Measurements from ENCODE around the gene CABP7. TPM values are rescaled to one million over a fixed set of nuclear protein-coding genes. Genes with fewer than 3 reads are reported as not detected.

The CABP7 gene
- total and polyA plus RNA-seq, 3 experiments from 2014 or later = 0.07 TPM; not detected in 2

- no peaks in the 10 kb centered on the region for H3K36me3 ChIP-seq (ENCODE audit: insufficient read depth, low read length)
- H3K4me3 Mint-ChIP-seq = no peak overlapping the region
- ChIA-PET CTCF (no interaction called here), POLR2A (no interaction called here)
- no peaks in the 10 kb centered on the region for H3K27me3 ChIP-seq (ENCODE audit: insufficient read depth, low read length, poor library complexity, severe bottlenecking)
- H3K27ac ChIP-seq (ENCODE audit: low read depth, low read length) = no peak overlapping the region
- no peaks in the 10 kb centered on the region for H3K27me3 Mint-ChIP-seq
- no peaks in the 10 kb centered on the region for H3K4me1 ChIP-seq (ENCODE audit: insufficient read depth, low read length)
- no peaks in the 10 kb centered on the region for H3K9me3 Mint-ChIP-seq
- no peak for DNase-seq
- peaks cover 0 to 10% (median 0%) of the 10 kb centered on the region in 3 donors for H3K36me3 Mint-ChIP-seq
- H3K4me1 Mint-ChIP-seq = peaks cover 0 to 3% (median 2%) of the 10 kb centered on the region in 3 donors
- H3K27ac Mint-ChIP-seq = no peak overlapping the region
- no peaks in the 10 kb centered on the region for H3K9me3 ChIP-seq (ENCODE audit: low read length)
- no peak overlapping the region for H3K4me3 ChIP-seq (ENCODE audit: low read length)
Observed at GRCh38 chr22:29758068-29758622, 38.3 kb downstream of the CABP7 start.

GRCh38 chr22:29758959-29759358 is 39.2 kb downstream of the CABP7 start:
- Histone ChIP-seq H3K4me1 (ENCODE audit: insufficient read depth, low read length) (no peaks in the 10 kb centered on the region), H3K4me3 (ENCODE audit: low read length) (no peak overlapping the region), H3K36me3 (ENCODE audit: insufficient read depth, low read length) (no peaks in the 10 kb centered on the region), H3K9me3 (ENCODE audit: low read length) (no peaks in the 10 kb centered on the region), H3K27ac (ENCODE audit: low read depth, low read length) (no peak overlapping the region), H3K27me3 (ENCODE audit: insufficient read depth, low read length, poor library complexity, severe bottlenecking) (no peaks in the 10 kb centered on the region)
- Mint-ChIP-seq H3K4me3 (no peak overlapping the region), H3K27me3 (no peaks in the 10 kb centered on the region), H3K4me1 (peaks cover 0 to 3% (median 0%) of the 10 kb centered on the region in 3 donors), H3K36me3 (peaks cover 0 to 7% (median 0%) of the 10 kb centered on the region in 3 donors), H3K9me3 (no peaks in the 10 kb centered on the region), H3K27ac (peak overlapping the region in 1 of 8 donors; percentile 49)
- POLR2A ChIA-PET = no interaction called here
- CTCF ChIA-PET = no interaction called here
- DNase-seq = no peak

DNA sequence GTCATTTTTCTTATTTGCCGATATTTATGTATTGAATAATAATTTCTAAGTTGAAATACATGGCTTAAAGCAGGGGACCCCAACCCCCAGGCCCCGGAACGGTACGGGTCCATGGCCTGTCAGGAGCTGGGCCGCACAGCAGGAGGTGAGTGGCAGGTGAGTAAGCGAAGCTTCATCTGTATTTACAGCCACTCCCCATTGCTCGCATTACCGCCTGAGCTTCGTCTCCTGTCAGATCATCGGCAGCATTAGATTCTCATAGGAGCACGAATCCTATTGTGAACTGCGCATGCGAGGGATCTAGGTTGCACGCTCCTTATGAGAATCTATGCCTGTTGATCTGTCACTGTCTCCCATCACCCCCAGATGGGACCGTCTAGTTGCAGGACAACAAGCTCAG is 42.5 kb downstream of the CABP7 start:
- Histone ChIP-seq H3K9me3 (ENCODE audit: low read length) (no peaks in the 10 kb centered on the region), H3K27me3 (ENCODE audit: insufficient read depth, low read length, poor library complexity, severe bottlenecking) (no peaks in the 10 kb centered on the region), H3K36me3 (ENCODE audit: insufficient read depth, low read length) (no peaks in the 10 kb centered on the region), H3K4me1 (ENCODE audit: insufficient read depth, low read length) (peaks cover 12% of the 10 kb centered on the region), H3K4me3 (ENCODE audit: low read length) (no peak overlapping the region), H3K27ac (ENCODE audit: low read depth, low read length) (no peak overlapping the region)
- Mint-ChIP-seq H3K4me3 (no peak overlapping the region), H3K9me3 (no peaks in the 10 kb centered on the region), H3K4me1 (peaks cover 18 to 34% (median 26%) of the 10 kb centered on the region in 3 donors), H3K36me3 (peaks cover 0 to 10% (median 0%) of the 10 kb centered on the region in 3 donors), H3K27ac (no peak overlapping the region), H3K27me3 (no peaks in the 10 kb centered on the region)
- no peak for DNase-seq
- ChIA-PET CTCF (interaction anchor here (0.8 kb wide), 1 partner anchor 243 kb away, joined by 3 read pairs; no protein-coding TSS in a partner anchor), POLR2A (no interaction called here)

- H3K9me3 Mint-ChIP-seq = no peaks in the 10 kb centered on the region
- peaks cover 0 to 38% (median 9%) of the 10 kb centered on the region in 3 donors for H3K36me3 Mint-ChIP-seq
- Histone ChIP-seq H3K9me3 (ENCODE audit: low read length) (no peaks in the 10 kb centered on the region), H3K36me3 (ENCODE audit: insufficient read depth, low read length) (peaks cover 9% of the 10 kb centered on the region), H3K4me3 (ENCODE audit: low read length) (peak overlapping the region; percentile 93), H3K27ac (ENCODE audit: low read depth, low read length) (peak overlapping the region; percentile 80), H3K4me1 (ENCODE audit: insufficient read depth, low read length) (peaks cover 21% of the 10 kb centered on the region), H3K27me3 (ENCODE audit: insufficient read depth, low read length, poor library complexity, severe bottlenecking) (no peaks in the 10 kb centered on the region)
- DNase-seq = no peak
- H3K27me3 Mint-ChIP-seq = no peaks in the 10 kb centered on the region
- H3K4me1 Mint-ChIP-seq = peaks cover 34 to 54% (median 49%) of the 10 kb centered on the region in 3 donors
- ChIA-PET POLR2A (interaction anchor here (0.8 to 1.2 kb wide), 3 partner anchors 72 to 162 kb away, joined by 3 read pairs; partner anchors contain the start of gene ASCC2), CTCF (interaction anchor here (0.5 to 1.0 kb wide), 3 partner anchors 176 to 872 kb away, joined by 3 to 4 read pairs (median 3); no protein-coding TSS in a partner anchor)
- peak overlapping the region; percentile 90 to 99 (median 98) for H3K27ac Mint-ChIP-seq
- peak overlapping the region; percentile 98 to 100 (median 99) for H3K4me3 Mint-ChIP-seq
Observed at GRCh38 chr22:29765905-29766631, 46.3 kb downstream of the CABP7 start.

DNA sequence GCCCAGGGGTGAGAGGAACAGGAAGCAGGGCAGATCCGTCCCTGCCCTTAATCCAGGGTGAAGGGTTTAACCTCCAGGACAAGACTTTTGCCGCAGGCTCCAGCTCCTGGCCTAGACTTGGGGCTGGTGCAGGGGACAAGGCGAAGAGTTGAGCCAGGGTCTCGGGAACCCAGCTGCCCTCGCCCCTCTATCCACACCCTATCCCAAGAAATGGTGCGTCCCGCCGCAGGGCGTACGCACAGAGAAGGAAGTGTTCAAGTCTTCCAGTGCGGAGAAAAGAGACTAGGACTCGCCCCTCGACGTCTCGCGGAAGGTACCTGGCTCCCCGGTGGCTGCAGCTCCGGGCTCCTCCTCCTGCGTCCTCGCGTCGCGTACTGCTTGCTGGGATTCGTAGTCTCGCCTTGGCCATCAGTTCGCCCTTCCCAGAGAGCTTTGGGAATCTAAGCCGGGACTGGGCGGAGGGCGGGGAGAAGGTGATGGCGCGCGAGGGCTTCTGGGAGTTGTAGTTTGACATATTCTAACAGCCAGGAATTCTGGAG is 46.9 kb downstream of the CABP7 start, which contains the start of gene ZMAT5:
ZMAT5 (minus strand) TSS at position 376 of the 539 bp plus-strand sequence. CDS start 18,463 bp downstream, outside the sequence.
- Histone ChIP-seq H3K4me3 (ENCODE audit: low read length) (peak within 1 kb of the TSS; percentile 93), H3K9me3 (ENCODE audit: low read length) (no peaks in the 10 kb centered on the region), H3K27ac (ENCODE audit: low read depth, low read length) (peak within 1 kb of the TSS; percentile 80), H3K4me1 (ENCODE audit: insufficient read depth, low read length) (peaks cover 21% of the 10 kb centered on the region), H3K27me3 (ENCODE audit: insufficient read depth, low read length, poor library complexity, severe bottlenecking) (no peaks in the 10 kb centered on the region), H3K36me3 (ENCODE audit: insufficient read depth, low read length) (peaks cover 9% of the 10 kb centered on the region)
- Mint-ChIP-seq H3K27ac (peak within 1 kb of the TSS; percentile 90 to 99 (median 98)), H3K36me3 (peaks cover 0 to 38% (median 9%) of the 10 kb centered on the region in 3 donors), H3K4me3 (peak within 1 kb of the TSS; percentile 98 to 100 (median 99)), H3K9me3 (no peaks in the 10 kb centered on the region), H3K4me1 (peaks cover 34 to 54% (median 49%) of the 10 kb centered on the region in 3 donors), H3K27me3 (no peaks in the 10 kb centered on the region)
- ChIA-PET POLR2A (interaction anchor here (0.8 to 1.2 kb wide), 3 partner anchors 71 to 162 kb away, joined by 3 read pairs; partner anchors contain the start of gene ASCC2), CTCF (interaction anchor here (0.5 to 1.0 kb wide), 3 partner anchors 177 to 871 kb away, joined by 3 to 4 read pairs (median 3); no protein-coding TSS in a partner anchor)
- DNase-seq = peak; percentile 85 to 94 (median 94)

DNA sequence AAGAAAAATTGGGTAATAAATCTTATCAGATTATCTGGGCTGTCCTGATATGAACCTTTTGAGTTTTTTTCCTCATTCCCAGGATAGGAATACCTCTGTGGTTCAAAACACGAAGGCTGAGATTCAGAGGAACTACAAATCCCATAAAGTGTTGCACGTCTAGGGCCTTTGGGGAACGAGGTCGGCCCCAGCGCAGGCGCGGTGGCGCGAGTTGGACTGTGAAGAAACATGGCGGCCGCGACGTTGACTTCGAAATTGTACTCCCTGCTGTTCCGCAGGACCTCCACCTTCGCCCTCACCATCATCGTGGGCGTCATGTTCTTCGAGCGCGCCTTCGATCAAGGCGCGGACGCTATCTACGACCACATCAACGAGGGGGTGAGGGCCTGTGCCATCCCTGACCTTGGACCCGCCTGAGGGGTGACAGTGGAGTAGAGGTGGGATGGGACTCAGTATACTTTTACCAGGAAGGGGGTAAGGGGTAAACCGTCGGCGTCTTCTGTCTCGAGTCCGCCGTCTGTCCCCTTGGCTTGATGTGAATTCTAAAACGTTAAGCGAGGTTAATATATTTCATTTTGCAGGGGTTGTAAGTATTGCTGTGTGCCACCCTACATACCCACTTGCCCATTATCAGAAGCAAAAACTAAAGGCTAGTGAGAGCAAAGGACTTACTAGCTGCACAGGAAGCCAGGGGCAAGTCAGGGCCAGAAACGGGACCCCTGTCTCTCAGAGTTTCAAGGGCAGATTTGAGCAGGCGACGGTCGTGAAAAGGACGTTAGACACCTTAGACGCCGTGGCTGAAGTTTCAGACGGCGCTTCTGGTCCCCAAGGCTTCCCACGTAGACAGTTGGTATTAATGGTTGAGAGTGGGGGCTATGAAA is 47.6 kb downstream of the CABP7 start, which contains the start of gene UQCR10:
UQCR10 (plus strand) TSS at position 199 of the 881 bp plus-strand sequence; CDS start at position 229, 30 bp downstream.
- Mint-ChIP-seq H3K4me3 (peak within 1 kb of the TSS; percentile 98 to 100 (median 99)), H3K27ac (peak within 1 kb of the TSS; percentile 90 to 99 (median 98)), H3K9me3 (no peaks in the 10 kb centered on the region), H3K4me1 (peaks cover 34 to 54% (median 49%) of the 10 kb centered on the region in 3 donors), H3K36me3 (peaks cover 0 to 42% (median 9%) of the 10 kb centered on the region in 3 donors), H3K27me3 (no peaks in the 10 kb centered on the region)
- H3K9me3 ChIP-seq (ENCODE audit: low read length) = no peaks in the 10 kb centered on the region
- peak within 1 kb of the TSS; percentile 80 for H3K27ac ChIP-seq (ENCODE audit: low read depth, low read length)
- peak; percentile 91 to 95 (median 92) for DNase-seq
- H3K27me3 ChIP-seq (ENCODE audit: insufficient read depth, low read length, poor library complexity, severe bottlenecking) = no peaks in the 10 kb centered on the region
- peaks cover 9% of the 10 kb centered on the region for H3K36me3 ChIP-seq (ENCODE audit: insufficient read depth, low read length)
- POLR2A ChIA-PET = interaction anchor here (0.9 kb wide), 1 partner anchor 70 kb away, joined by 3 read pairs; the partner anchor contains the start of gene ASCC2
- CTCF ChIA-PET = interaction anchor here (1.0 kb wide), 1 partner anchor 238 kb away, joined by 4 read pairs; no protein-coding TSS in a partner anchor
- peak within 1 kb of the TSS; percentile 93 for H3K4me3 ChIP-seq (ENCODE audit: low read length)
- peaks cover 21% of the 10 kb centered on the region for H3K4me1 ChIP-seq (ENCODE audit: insufficient read depth, low read length)

- CTCF ChIA-PET = no interaction called here
- H3K4me1 Mint-ChIP-seq = peaks cover 34 to 54% (median 49%) of the 10 kb centered on the region in 3 donors
- peak overlapping the region; percentile 34 to 99 (median 97) for H3K27ac Mint-ChIP-seq
- H3K4me3 ChIP-seq (ENCODE audit: low read length) = peak overlapping the region; percentile 93
- peak overlapping the region; percentile 80 for H3K27ac ChIP-seq (ENCODE audit: low read depth, low read length)
- no peaks in the 10 kb centered on the region for H3K27me3 Mint-ChIP-seq
- DNase-seq = no peak
- no peaks in the 10 kb centered on the region for H3K9me3 Mint-ChIP-seq
- POLR2A ChIA-PET = no interaction called here
- no peaks in the 10 kb centered on the region for H3K27me3 ChIP-seq (ENCODE audit: insufficient read depth, low read length, poor library complexity, severe bottlenecking)
- peak overlapping the region; percentile 98 to 100 (median 99) for H3K4me3 Mint-ChIP-seq
- H3K36me3 ChIP-seq (ENCODE audit: insufficient read depth, low read length) = peaks cover 9% of the 10 kb centered on the region
- H3K4me1 ChIP-seq (ENCODE audit: insufficient read depth, low read length) = peaks cover 21% of the 10 kb centered on the region
- no peaks in the 10 kb centered on the region for H3K9me3 ChIP-seq (ENCODE audit: low read length)
- peaks cover 0 to 44% (median 9%) of the 10 kb centered on the region in 3 donors for H3K36me3 Mint-ChIP-seq
Observed at GRCh38 chr22:29768052-29768693, 48.4 kb downstream of the CABP7 start.
